ENCODE measurements around the gene FANCC.

FANCC gene

DNA sequence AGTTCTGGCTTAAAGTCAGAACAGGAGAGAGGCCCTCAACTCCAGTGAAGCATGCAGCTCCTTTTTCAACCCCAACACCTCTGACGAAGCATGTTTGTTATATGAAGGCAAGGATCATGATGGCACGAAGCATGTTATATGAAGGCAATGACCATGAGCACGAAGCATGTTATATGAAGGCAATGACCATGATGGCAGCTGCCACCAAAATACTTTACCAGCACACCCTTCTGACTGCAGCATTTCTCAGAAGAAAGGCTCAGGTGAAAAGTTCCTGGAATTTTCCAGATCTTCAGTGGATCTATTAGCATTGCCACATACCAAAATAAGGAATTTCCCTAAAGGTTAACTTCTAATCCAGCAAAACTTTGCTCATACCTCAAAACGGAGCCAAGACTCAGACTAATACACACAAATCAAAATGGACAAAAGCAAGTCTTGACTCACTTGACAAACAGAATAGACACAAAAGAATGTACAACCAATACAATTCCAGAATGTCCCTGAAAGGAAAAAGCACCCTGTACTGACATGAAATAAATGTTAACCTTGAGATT is 217.4 kb downstream of the FANCC start:
- no peak for DNase-seq (ENCODE audit: low spot score)

DNA sequence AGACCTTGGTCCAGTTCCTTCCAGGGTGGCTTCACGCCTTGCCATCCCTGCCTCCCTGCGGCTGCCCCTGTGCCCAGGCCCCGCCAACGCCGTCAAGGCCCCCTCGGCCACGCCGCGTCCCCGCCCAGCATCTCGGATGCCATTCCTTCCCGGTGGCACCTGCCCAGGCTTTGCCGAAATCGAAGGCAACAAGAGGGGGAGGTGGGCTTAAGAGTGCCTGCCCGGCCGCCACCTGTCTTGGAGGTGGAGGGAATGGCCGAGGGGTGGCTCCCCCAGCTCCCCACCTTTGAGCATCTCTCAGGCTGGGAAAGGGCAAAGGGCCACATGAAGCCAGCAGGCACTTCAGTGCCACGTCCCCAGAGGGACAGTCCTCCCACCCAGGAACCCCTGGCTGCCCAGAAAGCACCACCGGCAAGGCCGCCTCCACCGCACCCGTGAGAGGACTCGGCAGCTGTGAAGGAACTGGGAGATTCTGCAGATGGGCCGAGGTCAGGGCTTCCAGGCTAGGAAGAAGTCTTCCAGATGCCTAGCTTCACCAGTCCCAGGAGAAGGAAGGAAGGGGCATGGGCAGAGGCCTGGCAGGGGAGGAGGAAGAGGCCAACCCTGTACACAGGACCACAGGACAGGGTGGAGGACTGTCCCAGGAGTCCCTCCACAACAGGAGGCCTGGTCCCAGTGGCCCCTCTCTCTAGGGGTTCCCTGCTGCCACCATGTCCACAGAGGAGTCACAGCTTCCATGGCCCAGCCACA is 218.0 kb downstream of the FANCC start:
- DNase-seq (ENCODE audit: low spot score), result no peak

DNA sequence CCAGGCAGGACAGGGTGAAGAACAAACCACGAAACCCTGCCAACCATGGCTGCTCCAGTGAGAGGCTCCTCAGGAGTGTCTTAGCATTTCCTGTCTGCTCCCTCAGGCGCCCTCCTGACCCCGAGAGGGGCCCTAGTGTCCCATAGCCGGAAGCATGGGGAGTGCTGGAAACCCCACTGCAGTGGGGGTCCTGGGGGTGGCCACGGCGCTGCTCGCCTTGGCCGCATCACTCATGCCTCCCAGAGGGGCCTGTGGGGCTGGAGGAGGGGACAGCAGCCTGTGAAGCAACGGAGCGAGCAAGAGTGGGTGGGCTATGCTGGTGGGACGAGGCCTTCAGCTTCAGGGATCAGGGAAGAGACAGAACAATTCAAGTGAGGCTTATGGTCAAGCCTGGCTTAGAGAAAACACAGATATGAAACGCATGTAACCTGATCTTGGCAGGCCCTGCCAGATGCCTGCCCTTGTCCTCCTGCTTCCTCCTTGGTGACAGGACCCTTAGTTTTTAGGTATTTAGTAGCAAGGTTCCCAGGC is 219.1 kb downstream of the FANCC start:
- DNase-seq (ENCODE audit: low spot score), result no peak

DNA sequence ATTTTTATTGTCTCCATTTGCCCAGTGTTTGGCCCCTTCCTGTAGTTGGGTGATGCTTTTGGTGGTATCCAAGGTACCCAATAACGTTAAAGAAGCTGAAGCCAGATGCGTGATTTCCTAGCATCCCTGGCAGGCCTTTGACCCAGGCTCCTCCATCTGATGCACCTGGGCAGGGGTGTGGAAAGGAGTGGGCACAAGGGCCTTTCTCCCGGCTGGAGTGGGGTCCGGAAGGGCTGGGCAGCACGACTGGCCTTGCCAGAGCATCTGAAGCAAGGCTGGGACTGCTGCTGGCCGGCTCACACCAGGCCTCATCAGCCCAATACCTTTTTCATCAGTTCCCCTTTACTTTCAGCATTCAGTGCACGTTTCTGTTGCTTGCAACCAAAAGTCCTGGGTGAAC is 220.2 kb downstream of the FANCC start:
- DNase-seq (ENCODE audit: low spot score), result no peak

DNA sequence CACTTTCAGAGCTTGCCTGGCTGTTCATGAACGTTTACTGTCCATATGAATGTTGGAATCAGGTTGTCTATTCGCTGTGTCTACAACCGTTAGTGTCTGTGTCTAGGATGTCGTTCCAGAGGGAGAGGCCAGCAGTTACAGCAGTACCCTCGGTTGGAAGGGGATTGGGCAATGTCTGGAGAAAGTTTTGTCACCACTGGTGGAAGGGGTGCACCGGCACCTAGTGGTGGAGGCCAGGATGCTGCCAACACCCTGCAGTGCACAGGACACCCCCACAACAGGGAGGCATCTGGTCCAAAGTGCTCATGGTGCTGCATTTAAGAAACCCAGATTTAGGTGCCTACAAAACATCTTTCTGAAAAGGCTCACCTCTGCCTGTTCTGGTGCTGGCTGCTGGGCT is 220.7 kb downstream of the FANCC start:
- no peak for DNase-seq (ENCODE audit: low spot score)

GRCh38 chr9:95096381-95096780 is 221.1 kb downstream of the FANCC start:
- DNase-seq (ENCODE audit: low spot score), result no peak

DNA sequence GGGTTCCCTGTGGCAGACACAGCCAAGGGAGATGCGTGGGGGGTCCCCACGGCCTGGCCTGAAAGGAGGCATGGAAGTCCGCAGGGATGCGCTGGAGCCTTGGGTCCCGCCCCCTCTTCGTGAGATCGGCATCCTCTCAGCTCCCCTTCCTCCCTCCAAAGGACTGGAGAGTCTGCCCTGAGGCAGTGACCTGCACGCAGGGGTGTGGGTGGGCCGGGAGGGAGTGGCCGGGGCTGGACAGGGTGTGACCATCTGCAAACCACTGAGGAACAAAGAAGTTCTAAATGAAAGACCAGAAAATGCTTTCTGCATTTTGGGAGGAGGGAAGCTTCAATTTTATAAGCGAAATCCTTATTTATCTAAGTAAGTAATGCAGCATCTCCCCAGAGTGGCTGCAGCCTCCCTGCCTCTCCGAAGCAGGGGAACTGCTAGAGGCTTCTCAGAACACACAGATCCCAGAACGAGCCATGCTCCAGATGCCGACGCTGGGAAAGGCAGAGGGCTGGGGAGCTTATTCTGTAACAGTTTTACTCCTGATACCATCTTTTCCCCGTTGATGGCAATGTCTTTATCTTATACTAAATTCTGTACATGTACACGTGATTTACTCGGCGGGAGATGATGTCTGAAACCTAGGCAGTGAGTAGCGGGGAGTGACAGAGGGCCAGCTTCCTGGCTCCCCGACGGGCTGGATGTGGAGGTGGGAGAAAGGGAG is 221.7 kb downstream of the FANCC start:
- no peak for DNase-seq (ENCODE audit: low spot score)

DNA sequence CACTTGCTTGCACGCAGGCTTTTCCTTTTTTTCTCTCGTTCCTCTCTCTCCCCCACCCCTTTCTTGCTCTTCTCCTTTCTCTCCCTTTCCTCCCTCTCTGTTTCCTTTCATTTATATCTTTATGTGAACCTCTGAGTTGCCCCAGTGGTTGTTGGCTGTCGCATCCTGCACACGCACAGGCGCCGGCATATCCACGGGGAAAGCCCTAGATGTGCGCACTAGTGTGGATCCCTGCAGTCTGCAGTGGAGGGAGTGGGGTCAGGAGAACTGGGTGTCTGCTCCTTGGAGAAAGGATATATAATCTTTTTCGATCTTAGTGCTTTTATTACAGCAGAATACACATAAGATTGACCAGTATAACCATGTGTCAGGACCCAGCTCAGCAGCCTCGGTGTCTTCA is 223.5 kb downstream of the FANCC start:
- DNase-seq (ENCODE audit: low spot score), result no peak

DNA sequence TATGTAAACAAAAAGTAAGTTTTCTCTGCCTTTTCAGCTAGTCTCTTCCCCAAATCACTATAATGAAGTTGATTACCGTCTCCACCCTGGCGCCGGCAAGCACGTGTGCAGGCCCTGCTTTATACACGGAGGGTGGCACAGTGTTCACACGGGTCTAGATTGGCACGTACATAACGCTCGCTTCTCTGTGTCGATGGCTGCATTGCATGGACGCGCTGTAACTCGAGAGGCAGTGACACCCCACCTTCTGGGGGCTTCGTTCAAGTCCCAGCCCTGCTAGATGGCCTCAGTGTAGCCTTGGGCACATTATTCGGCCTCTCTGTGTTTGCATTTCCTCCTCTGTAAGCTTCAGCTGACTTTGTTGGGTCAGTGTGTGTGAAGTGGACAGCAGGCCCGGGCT is 223.9 kb downstream of the FANCC start:
- DNase-seq (ENCODE audit: low spot score), result no peak

DNA sequence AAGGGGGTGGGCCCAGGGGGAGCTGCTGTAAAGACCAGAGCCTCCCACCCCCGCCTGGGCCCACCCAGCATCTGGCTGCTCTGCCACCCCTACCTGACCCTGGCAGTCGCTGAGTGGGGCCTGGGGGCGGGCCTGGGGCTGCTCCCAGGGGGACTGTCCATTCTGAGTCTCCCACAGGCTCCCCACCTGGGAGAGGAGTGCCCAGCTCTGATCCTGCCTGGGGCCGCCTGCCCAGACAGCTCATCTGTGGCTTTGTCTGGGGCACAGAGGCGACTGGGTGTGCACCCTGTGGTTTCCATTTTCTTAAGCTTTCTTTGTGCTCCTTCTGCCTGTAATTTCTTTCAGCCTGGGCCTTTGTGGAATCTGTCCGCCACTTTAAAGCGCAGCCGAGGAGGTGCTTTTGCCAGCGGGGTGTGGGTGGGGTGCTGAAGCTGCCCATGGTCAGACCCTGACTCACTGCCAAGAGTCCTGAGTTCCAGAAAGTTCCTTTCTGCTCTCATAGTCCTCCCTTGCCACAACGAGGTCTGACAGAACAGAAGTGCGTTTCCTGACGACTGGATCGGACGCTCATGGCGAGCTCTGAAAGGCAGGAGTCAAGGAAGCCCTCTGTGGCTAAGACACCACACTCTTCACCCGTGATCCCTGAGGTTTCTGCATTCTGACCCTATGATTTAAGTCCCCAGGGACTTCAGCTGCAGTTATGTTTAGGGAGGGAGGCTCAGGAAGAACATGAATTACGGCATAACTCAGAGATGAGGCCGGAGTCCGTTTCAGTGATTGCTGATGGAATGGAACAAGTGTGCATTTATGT is 225.0 kb downstream of the FANCC start:
- no peak for DNase-seq (ENCODE audit: low spot score)

DNA sequence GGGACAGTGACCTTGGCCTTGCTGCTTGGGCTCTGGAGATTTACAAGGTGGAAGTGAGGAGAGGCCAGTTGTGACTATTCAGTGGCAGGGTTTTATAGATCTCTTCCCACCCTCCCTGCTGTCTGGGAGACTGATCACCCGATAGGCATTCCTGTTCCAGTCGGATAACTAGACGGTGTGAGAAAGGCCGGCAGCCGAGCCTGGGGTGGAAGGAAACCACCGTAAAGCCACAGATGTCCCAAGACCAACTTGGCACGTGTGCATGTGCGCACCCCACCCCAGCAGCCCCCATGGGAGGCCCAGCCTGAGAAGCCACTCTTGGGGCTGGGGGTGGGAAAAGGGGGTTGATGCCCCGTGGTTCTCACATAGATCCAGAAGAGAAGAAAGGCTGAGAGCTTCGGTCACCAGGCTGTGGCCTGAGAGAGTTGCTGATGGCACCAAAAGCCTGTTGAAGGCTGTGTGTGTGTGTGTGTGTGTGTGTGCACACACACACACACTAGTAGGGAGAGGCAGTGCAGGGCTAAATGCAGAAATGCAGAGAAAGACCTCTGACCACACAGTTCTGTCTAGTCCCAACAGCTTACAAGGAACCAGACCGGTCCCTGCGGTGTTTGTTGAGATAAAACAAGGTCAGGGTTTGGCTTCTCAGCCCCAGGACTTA is 225.8 kb downstream of the FANCC start:
- DNase-seq (ENCODE audit: low spot score), result no peak

DNA sequence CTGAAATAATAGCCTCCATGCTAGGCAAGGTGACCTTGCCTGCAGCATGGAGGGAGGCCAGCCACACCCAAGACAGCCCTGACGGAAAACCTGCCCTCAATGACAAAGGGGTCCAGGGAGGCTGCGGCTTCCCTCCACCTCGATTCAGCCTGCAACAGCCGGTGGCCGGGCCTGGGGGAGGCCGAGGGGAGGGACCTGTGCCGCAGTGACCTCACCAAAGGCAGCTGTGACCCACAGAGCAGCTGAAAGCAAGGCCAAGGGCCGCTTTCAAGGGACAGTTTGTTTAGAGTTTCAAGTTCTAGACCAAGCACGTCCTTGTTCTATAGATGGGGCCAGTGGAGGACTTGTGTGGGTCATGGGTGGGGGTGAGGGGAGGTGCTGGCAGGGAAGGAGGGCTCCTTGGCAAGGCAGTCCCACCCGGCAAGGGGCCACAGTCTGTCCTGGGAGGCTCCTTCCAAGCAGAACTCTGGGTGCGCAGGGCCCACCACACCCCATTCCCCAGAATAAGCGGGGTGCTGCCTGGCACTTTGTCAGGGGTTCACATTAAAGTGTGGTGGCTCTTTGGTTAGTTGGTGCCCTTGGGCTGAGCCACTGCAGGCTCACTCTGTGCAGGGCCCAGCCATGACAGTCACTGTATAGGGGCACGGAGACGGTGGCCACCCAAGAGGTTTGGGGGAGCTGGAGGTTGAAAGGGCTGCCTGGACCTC is 226.5 kb downstream of the FANCC start:
- no peak for DNase-seq (ENCODE audit: low spot score)

GRCh38 chr9:95090023-95090791 is 227.3 kb downstream of the FANCC start:
- no peak for DNase-seq (ENCODE audit: low spot score)

DNA sequence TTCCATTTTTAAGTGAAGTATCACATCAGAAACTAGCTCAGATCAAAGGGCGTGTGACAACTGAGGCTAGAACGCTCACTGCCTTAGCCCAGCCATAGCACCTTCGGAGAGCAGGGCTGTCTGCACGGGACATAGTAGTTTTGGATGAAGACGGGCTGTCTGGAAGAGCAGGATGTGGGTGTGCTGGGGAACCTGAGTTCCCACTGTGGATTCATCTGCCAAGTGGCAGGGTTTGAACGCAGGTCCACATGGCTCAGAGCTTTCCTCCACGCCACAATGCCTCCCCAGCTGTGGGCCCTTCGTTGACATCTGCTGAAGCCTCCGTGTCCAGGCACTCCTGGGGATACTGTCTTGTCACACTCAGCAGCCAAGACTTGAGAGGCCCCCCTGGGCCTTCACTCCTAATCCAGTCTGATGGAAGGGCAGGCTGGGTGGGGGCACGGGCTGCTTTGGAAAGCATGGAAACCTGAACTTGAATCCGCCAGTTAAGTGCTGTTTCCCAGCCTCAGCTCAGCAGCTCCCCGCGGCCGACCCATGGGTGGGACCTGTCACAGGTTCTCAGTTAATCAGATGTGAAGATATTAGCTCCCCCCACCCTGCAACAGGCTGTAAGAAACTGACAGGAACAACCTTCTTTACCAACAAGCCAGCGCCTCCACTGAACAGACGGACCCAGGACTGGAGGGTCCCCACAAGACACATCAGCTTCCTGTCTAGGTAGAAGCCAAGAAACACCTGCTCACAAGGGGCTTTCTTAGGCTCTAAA is 228.1 kb downstream of the FANCC start:
- DNase-seq (ENCODE audit: low spot score), result no peak

- no peak for DNase-seq (ENCODE audit: low spot score)
Measured at GRCh38 chr9:95088421-95089161, 228.9 kb downstream of the FANCC start.

DNA sequence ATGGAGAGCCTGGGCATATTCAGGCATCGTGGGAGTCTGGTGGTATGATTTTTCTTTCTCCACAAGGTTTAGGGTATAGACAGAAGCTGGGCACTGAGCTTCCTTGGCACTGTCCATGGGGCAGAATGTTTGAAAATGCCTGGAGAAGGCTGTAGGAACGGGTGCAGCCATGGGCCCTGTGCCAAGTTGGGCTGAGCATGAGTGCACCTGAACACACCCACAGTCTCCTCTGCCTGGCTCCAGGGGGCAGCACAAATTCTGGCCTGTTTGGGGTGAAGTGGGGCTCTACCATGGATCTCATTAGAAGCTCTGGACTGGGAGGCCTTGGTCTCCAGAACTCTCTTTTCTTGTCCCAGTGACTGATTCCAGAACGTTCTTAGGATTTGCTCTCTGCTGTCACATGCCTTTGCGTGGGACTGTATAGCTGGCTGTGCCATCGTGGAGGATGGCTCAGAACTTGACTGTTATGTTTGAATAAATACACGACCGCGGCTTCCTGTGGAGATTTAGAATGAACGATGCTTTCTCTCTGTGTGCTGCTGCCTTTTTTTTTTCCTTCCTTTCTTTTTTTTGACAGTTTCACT is 229.8 kb downstream of the FANCC start:
- no peak for DNase-seq (ENCODE audit: low spot score)

DNA sequence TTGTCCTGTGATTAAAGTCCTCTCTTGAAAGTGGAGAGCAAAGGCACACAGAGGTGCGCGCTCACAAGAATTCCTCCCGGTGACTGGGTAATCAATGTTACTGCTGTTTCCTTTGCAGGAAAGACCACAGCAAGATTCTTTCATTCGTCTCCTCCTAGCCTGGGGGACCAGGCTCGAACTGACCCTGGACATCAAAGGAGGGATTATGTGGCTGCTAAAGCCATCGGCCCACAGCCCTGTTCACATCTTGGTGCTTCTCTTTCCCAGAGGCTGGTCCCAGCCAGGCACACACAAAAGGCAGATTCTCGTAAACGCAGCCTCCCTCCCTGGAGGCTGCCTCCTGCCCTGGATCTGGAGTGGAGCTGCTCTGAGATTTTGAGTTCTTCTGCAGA is 230.9 kb downstream of the FANCC start:
- DNase-seq (ENCODE audit: low spot score), result no peak

DNA sequence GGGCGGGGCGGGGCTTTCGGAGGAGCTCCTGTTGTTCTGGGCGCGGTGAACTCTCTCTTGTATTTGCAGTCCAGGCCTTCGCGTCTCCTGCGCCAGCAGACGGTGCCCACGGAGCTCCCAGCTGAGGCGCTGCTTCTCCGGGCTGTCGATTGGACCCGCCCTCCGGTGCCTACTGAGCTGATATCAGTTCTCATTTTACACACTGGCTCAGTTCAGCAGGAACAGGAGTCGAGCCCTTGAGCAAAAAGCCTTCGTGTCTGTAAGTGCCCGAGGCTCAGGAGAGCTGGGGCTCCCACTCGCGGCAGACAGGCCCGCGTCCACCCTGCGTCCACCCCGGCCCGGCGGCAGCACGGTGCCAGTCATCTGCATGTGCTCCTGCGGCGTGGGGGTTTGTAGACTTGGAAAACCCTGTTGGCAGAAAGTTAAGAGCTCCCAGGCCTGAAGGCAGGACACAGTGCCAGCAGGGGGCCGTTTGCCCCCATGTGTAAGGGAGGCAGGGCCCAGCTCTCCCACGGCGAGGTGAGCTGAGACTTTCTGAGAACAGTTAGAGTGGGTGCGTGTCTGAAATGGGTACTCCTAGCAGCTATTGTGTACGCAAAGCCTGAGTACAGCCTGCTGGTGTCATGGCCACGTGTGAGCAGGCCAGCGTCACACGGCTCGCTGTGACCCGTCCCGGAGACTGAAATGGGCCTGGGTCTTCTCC is 231.5 kb downstream of the FANCC start:
- no peak for DNase-seq (ENCODE audit: low spot score)

All from globus pallidus (tissue), 1 donor.